Loucy (cell line): ENCODE data around the gene CACNA1C.

ENCODE experiments used
- H2AFZ ChIP-seq: fragments of 200-600 bp; sonication (generic); 2 replicates; pipeline ENCODE4 v1.6.0; 2016; ENCODE audit warnings: antibody characterized with exemption, mild to moderate bottlenecking, low read length, moderate library complexity
- H3F3A ChIP-seq: fragments of 200-600 bp; 2 replicates; pipeline ENCODE4 v1.6.0; 2016; ENCODE audit warnings: antibody characterized with exemption, low read depth, mild to moderate bottlenecking
- H3K27me3 ChIP-seq: fragments of 200-600 bp; sonication (generic); 2 replicates; pipeline ENCODE4 v1.6.1; 2014; ENCODE audit warnings: low read length, mild to moderate bottlenecking; ENCODE audit not compliant: insufficient read depth, poor library complexity, severe bottlenecking
- H3K36me3 ChIP-seq: fragments of 200-600 bp; sonication (generic); 2 replicates; pipeline ENCODE4 v1.6.1; 2016; ENCODE audit warnings: low read length; ENCODE audit not compliant: insufficient read depth
- H3K4me1 ChIP-seq: fragments of 200-600 bp; sonication (generic); 2 replicates; pipeline ENCODE4 v1.5.1; 2014; ENCODE audit warnings: low read length, mild to moderate bottlenecking; ENCODE audit not compliant: insufficient read depth, poor library complexity, severe bottlenecking
- H3K4me2 ChIP-seq: fragments of 200-600 bp; sonication (generic); 2 replicates; pipeline ENCODE4 v1.6.0; 2014; ENCODE audit warnings: antibody characterized with exemption, low read length, low read depth, mild to moderate bottlenecking; ENCODE audit not compliant: poor library complexity, severe bottlenecking
- H3K4me3 ChIP-seq: fragments of 200-600 bp; sonication (generic); 2 replicates; pipeline ENCODE4 v1.5.1; 2014; ENCODE audit warnings: low read length, mild to moderate bottlenecking, mixed read lengths; ENCODE audit not compliant: poor library complexity, severe bottlenecking
- H3K79me2 ChIP-seq: fragments of 200-600 bp; sonication (generic); 2 replicates; pipeline ENCODE4 v1.6.1; 2014; ENCODE audit warnings: low read length; ENCODE audit not compliant: insufficient read depth
- H3K9ac ChIP-seq: fragments of 200-600 bp; sonication (generic); 2 replicates; pipeline ENCODE4 v1.6.0; 2014; ENCODE audit warnings: mild to moderate bottlenecking, low read depth, low read length, moderate library complexity; ENCODE audit not compliant: poor library complexity, severe bottlenecking
- H3K9me2 ChIP-seq: fragments of 200-600 bp; sonication (generic); replicated peaks from 2 replicates; pipeline ENCODE4 v1.6.1; 2016; ENCODE audit warnings: low read depth, low read length, mixed read lengths
- H3K9me3 ChIP-seq: fragments of 200-600 bp; sonication (generic); 2 replicates; pipeline ENCODE4 v1.6.1; 2014; ENCODE audit warnings: mild to moderate bottlenecking, antibody characterized with exemption, low read length, low read depth; ENCODE audit not compliant: insufficient read depth
- H4K20me1 ChIP-seq: fragments of 200-600 bp; sonication (generic); 2 replicates; pipeline ENCODE4 v1.6.0; 2014; ENCODE audit warnings: antibody characterized with exemption, low read length, mild to moderate bottlenecking; ENCODE audit not compliant: insufficient read depth, poor library complexity, severe bottlenecking
- EZH2phosphoT487 ChIP-seq: fragments of 200-600 bp; IDR thresholded peaks from 2 replicates; pipeline ENCODE4 v1.6.1; 2018; ENCODE audit warnings: antibody characterized with exemption, mild to moderate bottlenecking, moderate library complexity, borderline replicate concordance
- TF ChIP-seq, protein P1 (sequence below): fragments of 200-600 bp; sonication (generic); conservative IDR thresholded peaks from 2 replicates; pipeline ENCODE4 v1.5.1; 2014; ENCODE audit warnings: mild to moderate bottlenecking, antibody characterized with exemption, low read length

The CACNA1C gene

DNA sequence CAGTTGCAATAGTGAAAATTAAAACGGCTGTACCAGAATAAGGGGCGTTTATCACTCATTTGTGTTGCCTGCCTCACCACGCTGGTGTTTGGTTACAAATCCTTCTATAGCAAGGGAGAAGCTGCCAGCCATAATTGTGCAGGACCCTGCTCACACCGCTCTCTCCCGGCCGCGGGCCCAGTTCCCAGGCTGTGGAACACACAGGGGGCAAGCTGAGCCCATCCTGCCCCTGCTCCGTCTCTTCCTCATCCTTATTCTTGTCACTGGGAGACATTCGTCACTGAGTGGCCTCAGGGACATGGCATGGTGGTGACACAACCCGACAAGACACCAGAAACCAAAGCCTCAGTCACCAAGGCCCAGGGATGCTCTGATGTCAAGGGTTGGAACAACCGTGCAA, 625.6 kb downstream of the CACNA1C start:
- no peaks in the 10 kb centered on the region for H3K79me2 ChIP-seq
- H3F3A ChIP-seq, result no peaks in the 10 kb centered on the region
- no peaks in the 10 kb centered on the region for H4K20me1 ChIP-seq
- H3K36me3 ChIP-seq, result no peaks in the 10 kb centered on the region
- no peak overlapping the region for H3K4me3 ChIP-seq
- H3K4me1 ChIP-seq, result no peaks in the 10 kb centered on the region
- H3K9me3 ChIP-seq, result no peaks in the 10 kb centered on the region
- H3K9me2 ChIP-seq, result no peaks in the 10 kb centered on the region
- H3K4me2 ChIP-seq, result no peak overlapping the region
- TF ChIP-seq, protein P1, sequence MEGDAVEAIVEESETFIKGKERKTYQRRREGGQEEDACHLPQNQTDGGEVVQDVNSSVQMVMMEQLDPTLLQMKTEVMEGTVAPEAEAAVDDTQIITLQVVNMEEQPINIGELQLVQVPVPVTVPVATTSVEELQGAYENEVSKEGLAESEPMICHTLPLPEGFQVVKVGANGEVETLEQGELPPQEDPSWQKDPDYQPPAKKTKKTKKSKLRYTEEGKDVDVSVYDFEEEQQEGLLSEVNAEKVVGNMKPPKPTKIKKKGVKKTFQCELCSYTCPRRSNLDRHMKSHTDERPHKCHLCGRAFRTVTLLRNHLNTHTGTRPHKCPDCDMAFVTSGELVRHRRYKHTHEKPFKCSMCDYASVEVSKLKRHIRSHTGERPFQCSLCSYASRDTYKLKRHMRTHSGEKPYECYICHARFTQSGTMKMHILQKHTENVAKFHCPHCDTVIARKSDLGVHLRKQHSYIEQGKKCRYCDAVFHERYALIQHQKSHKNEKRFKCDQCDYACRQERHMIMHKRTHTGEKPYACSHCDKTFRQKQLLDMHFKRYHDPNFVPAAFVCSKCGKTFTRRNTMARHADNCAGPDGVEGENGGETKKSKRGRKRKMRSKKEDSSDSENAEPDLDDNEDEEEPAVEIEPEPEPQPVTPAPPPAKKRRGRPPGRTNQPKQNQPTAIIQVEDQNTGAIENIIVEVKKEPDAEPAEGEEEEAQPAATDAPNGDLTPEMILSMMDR, result no peak
- no peak for TF ChIP-seq EZH2phosphoT487
- no peak overlapping the region for H2AFZ ChIP-seq
- no peaks in the 10 kb centered on the region for H3K27me3 ChIP-seq
- H3K9ac ChIP-seq, result no peak overlapping the region

DNA sequence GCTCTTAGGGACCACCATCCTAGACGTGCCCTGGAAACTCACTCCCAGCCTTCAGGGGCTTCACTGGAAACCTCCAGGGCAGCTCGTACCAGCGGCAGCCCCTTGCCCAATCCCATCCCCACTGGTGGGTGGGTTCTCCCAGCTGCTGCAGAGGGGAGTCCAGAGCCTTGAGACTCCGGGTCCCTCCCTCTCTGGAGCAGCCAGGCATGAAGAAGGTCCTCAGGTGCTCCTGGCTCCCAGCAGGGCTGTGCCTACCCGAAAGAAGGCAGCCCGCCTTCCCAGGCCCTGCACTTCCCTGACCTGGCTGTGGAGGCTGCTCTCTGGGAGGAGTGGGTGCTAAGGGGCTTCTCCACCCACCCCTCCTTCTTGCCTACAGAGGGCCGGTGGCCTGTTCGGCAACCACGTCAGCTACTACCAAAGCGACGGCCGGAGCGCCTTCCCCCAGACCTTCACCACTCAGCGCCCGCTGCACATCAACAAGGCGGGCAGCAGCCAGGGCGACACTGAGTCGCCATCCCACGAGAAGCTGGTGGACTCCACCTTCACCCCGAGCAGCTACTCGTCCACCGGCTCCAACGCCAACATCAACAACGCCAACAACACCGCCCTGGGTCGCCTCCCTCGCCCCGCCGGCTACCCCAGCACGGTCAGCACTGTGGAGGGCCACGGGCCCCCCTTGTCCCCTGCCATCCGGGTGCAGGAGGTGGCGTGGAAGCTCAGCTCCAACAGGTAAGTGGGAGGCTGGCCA, 626.5 kb downstream of the CACNA1C start:
- H3K36me3 ChIP-seq, result no peaks in the 10 kb centered on the region
- H3K9me3 ChIP-seq, result no peaks in the 10 kb centered on the region
- no peaks in the 10 kb centered on the region for H3K79me2 ChIP-seq
- no peak overlapping the region for H3K4me3 ChIP-seq
- no peaks in the 10 kb centered on the region for H3K9me2 ChIP-seq
- H3K4me1 ChIP-seq, result no peaks in the 10 kb centered on the region
- H3K9ac ChIP-seq, result no peak overlapping the region
- no peak for TF ChIP-seq EZH2phosphoT487
- TF ChIP-seq, protein P1, result no peak
- H3K27me3 ChIP-seq, result no peaks in the 10 kb centered on the region
- no peak overlapping the region for H2AFZ ChIP-seq
- no peaks in the 10 kb centered on the region for H3F3A ChIP-seq
- H3K4me2 ChIP-seq, result no peak overlapping the region
- H4K20me1 ChIP-seq, result no peaks in the 10 kb centered on the region

DNA sequence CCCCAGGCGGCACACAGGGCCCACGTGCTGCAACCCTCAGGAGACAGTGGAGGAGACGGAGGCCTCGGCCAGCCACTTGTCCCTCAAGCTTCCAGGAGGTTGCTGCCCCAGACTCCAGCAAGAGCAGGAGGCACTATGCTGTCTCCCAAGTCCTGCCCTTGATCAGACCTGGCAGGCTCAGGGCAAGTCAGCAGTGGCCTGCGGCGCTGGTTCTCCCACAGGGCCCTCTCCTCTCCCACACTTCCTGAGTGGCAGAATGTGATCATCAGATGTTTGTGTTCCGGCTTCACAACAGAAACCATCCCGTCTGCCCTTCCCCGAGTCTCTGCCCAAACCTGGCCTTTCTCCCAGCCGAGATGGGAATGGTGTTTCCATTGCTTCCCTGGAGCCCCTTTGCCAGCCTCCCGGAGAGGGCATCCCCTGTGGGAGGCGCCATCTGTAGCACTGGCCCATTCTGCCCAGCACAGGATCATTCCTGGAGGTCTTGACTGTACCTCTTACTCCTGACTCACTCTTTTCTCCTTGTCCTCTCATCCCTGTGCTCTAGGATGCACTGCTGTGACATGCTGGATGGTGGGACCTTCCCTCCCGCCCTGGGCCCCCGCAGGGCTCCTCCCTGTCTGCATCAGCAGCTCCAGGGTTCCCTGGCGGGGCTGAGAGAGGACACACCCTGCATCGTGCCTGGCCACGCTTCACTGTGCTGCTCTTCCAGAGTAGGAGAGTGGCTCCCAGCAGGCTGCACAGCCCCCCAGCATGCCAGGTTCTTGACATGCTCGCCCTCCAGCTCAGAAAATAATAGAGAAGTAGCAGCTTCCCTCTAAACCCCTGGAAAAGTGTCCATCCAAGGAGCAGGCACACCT, 627.3 kb downstream of the CACNA1C start:
- H3K79me2 ChIP-seq, result no peaks in the 10 kb centered on the region
- H3K4me2 ChIP-seq, result no peak overlapping the region
- H3K4me3 ChIP-seq, result no peak overlapping the region
- no peak overlapping the region for H2AFZ ChIP-seq
- no peaks in the 10 kb centered on the region for H3K9me3 ChIP-seq
- no peaks in the 10 kb centered on the region for H3K27me3 ChIP-seq
- no peaks in the 10 kb centered on the region for H4K20me1 ChIP-seq
- no peaks in the 10 kb centered on the region for H3F3A ChIP-seq
- no peaks in the 10 kb centered on the region for H3K9me2 ChIP-seq
- H3K9ac ChIP-seq, result no peak overlapping the region
- no peaks in the 10 kb centered on the region for H3K4me1 ChIP-seq
- TF ChIP-seq, protein P1, result no peak
- TF ChIP-seq EZH2phosphoT487, result no peak
- H3K36me3 ChIP-seq, result no peaks in the 10 kb centered on the region
